Measurements from ENCODE around the gene KRT6A. TPM values are rescaled to one million over a fixed set of nuclear protein-coding genes. Genes with fewer than 3 reads are reported as not detected.

Gene KRT6A
- total RNA-seq, 1 donor from 2014 or later = not detected

DNA sequence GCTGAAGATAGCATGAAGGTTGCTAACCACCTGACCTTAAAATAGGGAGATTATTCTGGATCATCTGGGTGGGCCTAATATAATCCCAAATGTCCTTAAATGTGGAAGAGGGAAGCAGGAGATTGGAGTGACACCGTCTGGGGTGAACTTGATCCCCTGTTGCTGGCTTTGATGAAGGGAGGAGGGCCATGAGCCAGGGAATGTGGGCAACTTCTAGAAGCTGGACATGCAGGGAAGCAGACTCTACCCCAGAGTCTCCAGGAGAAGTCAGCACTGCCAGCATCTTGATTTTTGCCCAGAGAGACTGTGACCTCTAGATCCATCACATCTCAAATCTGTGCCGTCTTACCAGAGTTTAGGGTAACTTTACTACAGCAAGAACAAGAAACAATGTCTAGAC, 36.4 kb upstream of the KRT6A start:
- TF ChIP-seq, protein P1, sequence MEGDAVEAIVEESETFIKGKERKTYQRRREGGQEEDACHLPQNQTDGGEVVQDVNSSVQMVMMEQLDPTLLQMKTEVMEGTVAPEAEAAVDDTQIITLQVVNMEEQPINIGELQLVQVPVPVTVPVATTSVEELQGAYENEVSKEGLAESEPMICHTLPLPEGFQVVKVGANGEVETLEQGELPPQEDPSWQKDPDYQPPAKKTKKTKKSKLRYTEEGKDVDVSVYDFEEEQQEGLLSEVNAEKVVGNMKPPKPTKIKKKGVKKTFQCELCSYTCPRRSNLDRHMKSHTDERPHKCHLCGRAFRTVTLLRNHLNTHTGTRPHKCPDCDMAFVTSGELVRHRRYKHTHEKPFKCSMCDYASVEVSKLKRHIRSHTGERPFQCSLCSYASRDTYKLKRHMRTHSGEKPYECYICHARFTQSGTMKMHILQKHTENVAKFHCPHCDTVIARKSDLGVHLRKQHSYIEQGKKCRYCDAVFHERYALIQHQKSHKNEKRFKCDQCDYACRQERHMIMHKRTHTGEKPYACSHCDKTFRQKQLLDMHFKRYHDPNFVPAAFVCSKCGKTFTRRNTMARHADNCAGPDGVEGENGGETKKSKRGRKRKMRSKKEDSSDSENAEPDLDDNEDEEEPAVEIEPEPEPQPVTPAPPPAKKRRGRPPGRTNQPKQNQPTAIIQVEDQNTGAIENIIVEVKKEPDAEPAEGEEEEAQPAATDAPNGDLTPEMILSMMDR (IDR thresholded peaks at IDR 0.05; ENCODE audit: borderline replicate concordance) = no peak
- DNase-seq = no peak
- Histone ChIP-seq H3K27ac (replicated peaks) (no peak overlapping the region), H3K9me3 (replicated peaks) (no peaks in the 10 kb centered on the region), H3K4me3 (no peak overlapping the region), H3K4me1 (no peaks in the 10 kb centered on the region), H3K36me3 (no peaks in the 10 kb centered on the region), H3K27me3 (ENCODE audit: low read depth) (peaks cover 10% of the 10 kb centered on the region)
- intact Hi-C loops (cut with micrococcal nuclease) = no loop called here

DNA sequence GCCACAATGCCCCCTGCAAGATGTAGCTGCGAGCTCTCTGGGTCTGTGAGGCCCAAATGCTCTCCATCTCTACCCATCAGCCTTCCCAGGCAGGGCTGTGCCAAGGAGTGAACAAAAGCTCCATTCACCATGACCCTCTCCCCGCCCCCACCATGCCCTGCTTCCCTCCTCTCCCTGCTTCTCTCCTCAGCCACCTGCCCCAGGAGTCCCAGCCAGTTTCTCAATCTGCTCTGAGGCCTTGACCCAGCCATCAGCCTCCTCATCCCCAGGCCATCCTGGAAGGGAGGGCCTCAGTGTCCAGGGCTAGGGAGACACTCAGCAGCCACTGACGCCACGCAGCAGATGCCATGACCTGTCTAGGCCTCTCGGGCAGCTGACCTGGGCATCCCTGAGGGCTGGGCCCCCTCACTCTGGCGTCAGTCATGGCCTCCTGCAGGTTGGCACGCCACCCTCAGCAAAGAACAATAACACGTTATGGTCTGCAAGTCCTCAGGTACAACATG, 35.6 kb upstream of the KRT6A start:
- Histone ChIP-seq H3K27me3 (ENCODE audit: low read depth) (peaks cover 17% of the 10 kb centered on the region), H3K27ac (replicated peaks) (no peak overlapping the region), H3K4me3 (no peak overlapping the region), H3K36me3 (no peaks in the 10 kb centered on the region), H3K4me1 (no peaks in the 10 kb centered on the region), H3K9me3 (replicated peaks) (no peaks in the 10 kb centered on the region)
- intact Hi-C loops (cut with micrococcal nuclease) = no loop called here
- TF ChIP-seq, protein P1 (IDR thresholded peaks at IDR 0.05; ENCODE audit: borderline replicate concordance) = no peak
- DNase-seq = no peak

DNA sequence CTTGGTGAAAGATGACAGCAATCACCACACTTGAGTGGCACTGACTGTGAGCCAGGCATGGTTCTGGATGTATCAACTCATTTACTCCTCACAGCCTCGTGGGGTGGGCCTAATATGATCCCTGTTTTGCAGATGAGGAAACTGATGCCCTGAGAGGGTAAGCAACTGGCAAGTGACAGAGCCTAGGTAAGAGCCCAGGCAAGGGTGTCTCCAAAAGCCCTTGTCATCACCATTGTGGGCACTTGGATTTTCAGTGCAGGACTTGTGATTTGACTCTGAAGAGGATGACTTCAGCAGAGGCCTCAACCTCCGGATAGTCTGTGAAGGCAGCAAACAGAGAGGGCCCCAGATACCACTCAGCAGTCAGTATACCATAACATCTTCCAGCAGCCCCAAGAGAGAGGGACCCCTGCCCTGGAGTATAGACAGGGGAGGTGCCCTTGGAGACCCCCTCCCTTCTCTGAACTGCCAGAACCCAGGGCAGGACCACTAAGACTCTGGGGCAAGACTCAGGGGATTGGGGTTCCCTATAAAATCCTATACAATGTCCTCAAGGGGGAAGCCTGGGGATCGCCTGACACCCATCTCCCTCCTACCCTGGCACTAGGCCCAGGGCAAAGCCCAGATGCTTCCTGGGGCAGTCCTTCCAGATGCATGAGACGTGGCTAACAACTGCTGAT, 34.2 kb upstream of the KRT6A start:
- Histone ChIP-seq H3K4me3 (no peak overlapping the region), H3K27ac (replicated peaks) (no peak overlapping the region), H3K4me1 (no peaks in the 10 kb centered on the region), H3K27me3 (ENCODE audit: low read depth) (peaks cover 29% of the 10 kb centered on the region), H3K9me3 (replicated peaks) (no peaks in the 10 kb centered on the region), H3K36me3 (no peaks in the 10 kb centered on the region)
- intact Hi-C loops (cut with micrococcal nuclease) = no loop called here
- TF ChIP-seq, protein P1 (IDR thresholded peaks at IDR 0.05; ENCODE audit: borderline replicate concordance) = no peak
- DNase-seq = no peak

DNA sequence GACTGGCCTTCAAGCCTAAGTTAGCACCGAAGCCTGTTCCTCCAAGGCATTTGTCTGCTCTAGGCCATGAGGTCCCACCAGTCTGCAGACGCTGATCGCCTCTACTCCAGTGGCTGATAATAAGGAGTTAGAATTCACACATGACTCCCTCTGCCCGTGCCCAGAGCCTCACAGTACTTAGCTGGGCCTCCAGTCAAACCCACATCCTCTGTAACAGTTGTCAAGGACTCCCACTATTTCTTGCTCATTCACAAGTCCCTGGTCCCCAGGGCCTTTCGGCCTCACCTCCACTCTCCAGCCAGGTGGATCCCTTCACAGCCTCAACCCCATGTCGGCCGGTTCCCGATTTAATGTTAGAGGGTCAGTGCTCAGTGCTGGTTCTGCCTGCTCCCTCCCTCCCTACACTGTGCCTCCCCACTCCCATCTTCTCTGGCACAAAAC, 33.5 kb upstream of the KRT6A start:
- Histone ChIP-seq H3K9me3 (replicated peaks) (no peaks in the 10 kb centered on the region), H3K27me3 (ENCODE audit: low read depth) (peaks cover 29% of the 10 kb centered on the region), H3K27ac (replicated peaks) (no peak overlapping the region), H3K36me3 (no peaks in the 10 kb centered on the region), H3K4me3 (no peak overlapping the region), H3K4me1 (no peaks in the 10 kb centered on the region)
- intact Hi-C loops (cut with micrococcal nuclease) = no loop called here
- TF ChIP-seq, protein P1 (IDR thresholded peaks at IDR 0.05; ENCODE audit: borderline replicate concordance) = no peak
- DNase-seq = no peak

DNA sequence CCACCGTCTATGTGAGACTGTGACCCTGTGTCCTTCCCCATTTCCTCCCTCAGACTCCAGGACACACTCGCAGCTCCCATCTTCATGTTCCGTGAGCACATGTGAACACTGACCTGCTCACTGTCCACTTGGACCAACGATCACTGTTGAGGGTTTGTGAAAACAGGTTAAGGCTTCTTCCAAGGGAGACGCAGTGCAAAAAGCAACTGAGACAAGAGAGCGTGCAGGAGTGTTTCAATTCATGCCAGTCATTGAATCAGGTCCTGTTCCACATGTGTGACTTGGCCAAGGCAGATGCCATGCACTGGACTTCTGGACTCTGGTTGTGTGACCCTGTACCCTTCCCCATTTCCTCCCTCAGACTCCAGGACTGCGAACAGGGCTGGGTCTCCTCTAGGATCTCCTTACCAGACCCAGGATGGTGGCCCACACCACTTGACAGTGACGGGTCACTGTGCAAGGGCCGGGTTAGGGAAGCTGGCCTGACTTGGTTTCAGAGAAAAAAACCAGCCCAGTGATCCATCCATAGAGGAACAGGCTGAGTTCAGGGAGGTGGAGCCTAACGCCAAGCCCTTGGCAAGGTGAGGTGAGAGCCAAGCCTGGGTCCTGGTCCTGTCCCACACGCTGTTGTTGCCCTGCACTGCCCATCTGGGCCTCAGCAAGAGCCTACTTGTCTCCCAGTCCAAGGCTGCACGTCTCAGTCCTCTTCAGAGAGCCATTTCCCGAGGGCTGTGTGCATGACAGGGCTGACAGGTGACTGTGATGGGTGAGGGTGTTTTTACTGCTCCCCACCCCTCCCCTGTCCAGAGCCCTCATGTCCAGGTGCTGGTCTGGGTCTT, 32.8 kb upstream of the KRT6A start:
- DNase-seq = no peak
- TF ChIP-seq, protein P1 (IDR thresholded peaks at IDR 0.05; ENCODE audit: borderline replicate concordance) = no peak
- H3K4me3 ChIP-seq = no peak overlapping the region
- no peaks in the 10 kb centered on the region for H3K4me1 ChIP-seq
- H3K27ac ChIP-seq (replicated peaks) = no peak overlapping the region
- intact Hi-C loops (cut with micrococcal nuclease) = no loop called here
- peaks cover 24% of the 10 kb centered on the region for H3K27me3 ChIP-seq (ENCODE audit: low read depth)
- H3K36me3 ChIP-seq = no peaks in the 10 kb centered on the region
- H3K9me3 ChIP-seq (replicated peaks) = no peaks in the 10 kb centered on the region
